Measurements from ENCODE around the gene FKBP4.

DNA sequence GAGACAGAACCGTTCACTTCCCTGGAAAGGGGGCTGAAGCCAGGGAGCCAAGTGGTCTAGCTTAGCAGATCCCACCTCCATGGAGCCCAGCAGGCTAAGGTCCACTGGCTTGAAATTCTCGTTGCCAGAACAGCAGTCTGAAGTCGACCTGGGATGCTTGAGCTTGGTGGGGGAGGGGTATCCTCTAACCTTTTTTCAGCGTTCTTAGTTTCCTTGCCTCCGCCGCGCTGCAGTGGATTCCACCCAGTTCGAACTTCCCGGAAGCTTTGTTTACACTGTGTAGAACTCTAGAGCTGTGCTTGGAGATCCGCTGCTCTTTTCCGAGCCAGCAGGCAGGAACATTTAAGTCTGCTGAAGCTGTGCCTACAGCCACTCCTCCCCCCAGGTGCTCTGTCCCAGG lies 45.2 kb upstream of the FKBP4 start:
- TF ChIP-seq, protein P1, sequence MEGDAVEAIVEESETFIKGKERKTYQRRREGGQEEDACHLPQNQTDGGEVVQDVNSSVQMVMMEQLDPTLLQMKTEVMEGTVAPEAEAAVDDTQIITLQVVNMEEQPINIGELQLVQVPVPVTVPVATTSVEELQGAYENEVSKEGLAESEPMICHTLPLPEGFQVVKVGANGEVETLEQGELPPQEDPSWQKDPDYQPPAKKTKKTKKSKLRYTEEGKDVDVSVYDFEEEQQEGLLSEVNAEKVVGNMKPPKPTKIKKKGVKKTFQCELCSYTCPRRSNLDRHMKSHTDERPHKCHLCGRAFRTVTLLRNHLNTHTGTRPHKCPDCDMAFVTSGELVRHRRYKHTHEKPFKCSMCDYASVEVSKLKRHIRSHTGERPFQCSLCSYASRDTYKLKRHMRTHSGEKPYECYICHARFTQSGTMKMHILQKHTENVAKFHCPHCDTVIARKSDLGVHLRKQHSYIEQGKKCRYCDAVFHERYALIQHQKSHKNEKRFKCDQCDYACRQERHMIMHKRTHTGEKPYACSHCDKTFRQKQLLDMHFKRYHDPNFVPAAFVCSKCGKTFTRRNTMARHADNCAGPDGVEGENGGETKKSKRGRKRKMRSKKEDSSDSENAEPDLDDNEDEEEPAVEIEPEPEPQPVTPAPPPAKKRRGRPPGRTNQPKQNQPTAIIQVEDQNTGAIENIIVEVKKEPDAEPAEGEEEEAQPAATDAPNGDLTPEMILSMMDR (IDR thresholded peaks at IDR 0.05): no peak
- TF ChIP-seq POLR2AphosphoS5 (IDR thresholded peaks at IDR 0.05): no peak
- no peak for TF ChIP-seq POLR2A (IDR thresholded peaks at IDR 0.05)

All from prostate gland (tissue), 2 donors.